GM15510 (cell line): ENCODE data around the gene SLC16A9.

Experiments
- POLR2A ChIP-seq: IDR thresholded peaks from 3 replicates; pipeline ENCODE4 v1.6.1; 2011; ENCODE audit warnings: borderline replicate concordance; ENCODE audit not compliant: insufficient read length; ENCODE audit errors: extremely low read depth

The SLC16A9 gene, protein sequence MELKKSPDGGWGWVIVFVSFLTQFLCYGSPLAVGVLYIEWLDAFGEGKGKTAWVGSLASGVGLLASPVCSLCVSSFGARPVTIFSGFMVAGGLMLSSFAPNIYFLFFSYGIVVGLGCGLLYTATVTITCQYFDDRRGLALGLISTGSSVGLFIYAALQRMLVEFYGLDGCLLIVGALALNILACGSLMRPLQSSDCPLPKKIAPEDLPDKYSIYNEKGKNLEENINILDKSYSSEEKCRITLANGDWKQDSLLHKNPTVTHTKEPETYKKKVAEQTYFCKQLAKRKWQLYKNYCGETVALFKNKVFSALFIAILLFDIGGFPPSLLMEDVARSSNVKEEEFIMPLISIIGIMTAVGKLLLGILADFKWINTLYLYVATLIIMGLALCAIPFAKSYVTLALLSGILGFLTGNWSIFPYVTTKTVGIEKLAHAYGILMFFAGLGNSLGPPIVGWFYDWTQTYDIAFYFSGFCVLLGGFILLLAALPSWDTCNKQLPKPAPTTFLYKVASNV

GRCh38 chr10:59709395-59710125 lies at the start of gene SLC16A9:
TSS of gene SLC16A9 (minus strand) at chr10:59709850. CDS start at chr10:59684291, 25,559 bp downstream.
- TF ChIP-seq POLR2A, result peak; percentile 38

DNA sequence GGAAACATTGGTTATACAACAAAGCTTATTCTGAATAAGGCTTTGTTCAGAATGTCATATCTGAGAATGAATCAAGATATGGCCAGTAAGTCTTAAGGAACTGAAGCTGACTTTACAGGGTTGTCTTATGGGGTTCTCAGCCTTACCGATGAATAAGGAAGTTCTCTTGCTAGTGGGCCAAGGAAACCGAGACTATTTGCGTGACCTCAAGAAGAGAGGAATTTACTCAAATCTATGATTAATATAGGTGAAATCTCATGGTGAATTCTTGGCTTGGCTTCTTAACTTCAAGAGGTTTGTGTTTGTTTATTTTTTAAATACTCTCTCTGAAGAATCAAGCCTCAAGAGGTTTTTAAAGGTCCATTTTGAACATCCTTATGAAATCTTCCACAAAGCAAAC lies 48.3 kb upstream of the SLC16A9 start:
- TF ChIP-seq POLR2A, result no peak

DNA sequence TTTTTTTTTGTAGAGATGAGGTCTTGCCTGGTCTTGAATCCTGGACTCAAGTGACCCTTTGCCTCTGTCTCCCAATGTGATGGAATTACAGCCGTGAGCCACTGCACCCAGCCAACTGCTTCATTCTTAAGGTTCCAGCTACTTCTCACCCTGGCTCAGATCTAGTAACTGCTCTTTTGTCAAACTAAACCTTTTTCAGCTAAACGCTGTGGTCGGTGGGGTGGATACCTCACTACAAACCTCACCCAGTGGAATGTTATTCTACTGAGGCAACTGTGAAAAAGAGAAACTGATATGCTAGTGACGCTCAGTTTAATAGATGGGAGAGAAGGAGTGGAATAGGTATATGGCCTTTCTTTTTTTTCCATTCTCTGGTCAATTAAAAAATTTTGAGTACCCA lies 45.3 kb upstream of the SLC16A9 start:
- no peak for TF ChIP-seq POLR2A

DNA sequence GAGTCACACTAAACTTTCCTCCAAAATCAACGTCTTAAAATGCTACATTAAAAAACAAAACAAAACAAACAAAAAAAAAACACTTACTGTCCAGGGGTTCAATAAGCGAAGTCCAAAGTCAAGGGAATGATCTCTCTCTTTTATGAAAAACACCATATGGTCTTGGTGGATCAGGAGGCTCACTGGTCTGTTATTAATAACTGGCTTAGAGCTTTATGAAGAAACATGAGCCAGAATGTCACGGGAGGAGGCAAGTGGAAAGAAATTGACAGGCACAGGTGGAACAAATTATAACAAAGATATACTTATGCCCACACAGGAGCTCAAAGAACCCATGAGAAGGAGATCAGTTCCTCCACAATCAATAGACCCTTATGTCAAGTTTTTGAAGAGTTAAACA lies 43.6 kb upstream of the SLC16A9 start, which contains the start of gene MRLN:
TSS of gene MRLN (minus strand) at position 189 of the 400 bp plus-strand sequence.
- no peak for TF ChIP-seq POLR2A

- TF ChIP-seq POLR2A, result no peak
Measured at GRCh38 chr10:59752278-59752940, 42.8 kb upstream of the SLC16A9 start.

- no peak for TF ChIP-seq POLR2A
Measured at GRCh38 chr10:59750155-59750945, 40.7 kb upstream of the SLC16A9 start.

- TF ChIP-seq POLR2A, result no peak
Measured at GRCh38 chr10:59748834-59749233, 39.2 kb upstream of the SLC16A9 start.

- no peak for TF ChIP-seq POLR2A
Measured at GRCh38 chr10:59745163-59745650, 35.6 kb upstream of the SLC16A9 start.

DNA sequence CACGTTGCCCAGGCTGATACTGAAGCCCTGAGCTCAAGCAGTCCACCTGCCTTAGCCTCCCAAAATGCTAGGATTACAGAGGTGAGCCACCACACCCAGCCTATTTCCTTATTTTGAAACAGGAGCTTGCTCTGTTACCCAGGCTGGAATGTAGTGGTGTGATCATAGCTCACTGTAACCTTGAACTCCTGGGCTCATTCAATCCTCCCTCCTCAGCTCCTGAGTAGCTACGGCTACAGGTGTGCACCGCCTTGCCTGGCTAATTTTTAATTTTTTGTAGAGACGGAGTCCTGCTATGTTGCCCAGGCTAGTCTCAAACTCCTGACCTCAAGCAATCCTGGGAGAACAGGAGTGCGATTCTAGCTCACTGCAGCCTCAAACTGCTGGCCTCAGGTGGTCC lies 31.9 kb upstream of the SLC16A9 start:
- no peak for TF ChIP-seq POLR2A

GRCh38 chr10:59741048-59741447 lies 31.4 kb upstream of the SLC16A9 start:
- no peak for TF ChIP-seq POLR2A

- no peak for TF ChIP-seq POLR2A
Measured at GRCh38 chr10:59736749-59737148, 27.1 kb upstream of the SLC16A9 start.

DNA sequence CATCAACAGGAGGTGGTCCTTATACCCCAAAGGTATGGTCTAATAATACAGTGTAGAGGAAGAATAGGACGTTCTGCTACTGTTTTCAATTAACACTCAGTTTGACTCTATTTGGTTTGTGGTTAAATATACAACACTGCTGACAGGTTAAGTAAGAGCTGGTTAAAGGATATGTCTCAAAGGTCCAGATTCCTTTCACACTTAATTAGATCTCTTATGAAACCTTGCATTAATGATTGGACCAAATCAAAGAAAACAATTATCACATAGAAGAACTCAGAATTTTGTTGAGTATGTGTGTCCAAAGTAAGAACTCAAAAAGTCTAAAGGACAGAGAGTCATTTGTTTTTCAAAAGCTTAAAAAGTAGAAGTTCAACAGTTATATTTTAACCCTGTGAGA lies 25.6 kb upstream of the SLC16A9 start:
- no peak for TF ChIP-seq POLR2A

DNA sequence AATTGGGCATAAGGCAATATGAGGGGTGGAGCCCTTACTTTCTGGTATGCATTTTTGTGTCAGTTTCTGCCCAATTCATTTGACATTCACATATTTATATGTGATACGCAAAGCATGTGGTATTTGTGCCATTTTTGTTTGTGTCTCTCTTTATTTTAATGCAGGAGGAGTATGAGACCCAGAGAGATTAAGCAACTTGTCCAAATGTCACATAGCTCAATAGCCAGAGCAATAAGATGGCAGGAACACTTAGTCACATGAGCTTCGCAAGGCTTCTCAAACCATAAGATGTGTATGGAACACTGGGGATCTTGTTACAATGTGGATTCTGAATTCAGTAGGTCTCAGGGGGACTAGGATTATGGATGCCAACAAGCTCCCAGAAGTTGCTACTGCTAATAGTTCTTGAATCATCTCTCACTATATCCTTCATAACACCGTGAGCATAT lies 24.4 kb upstream of the SLC16A9 start:
- TF ChIP-seq POLR2A, result no peak

- TF ChIP-seq POLR2A, result no peak
Measured at GRCh38 chr10:59724098-59724938, 14.7 kb upstream of the SLC16A9 start.

DNA sequence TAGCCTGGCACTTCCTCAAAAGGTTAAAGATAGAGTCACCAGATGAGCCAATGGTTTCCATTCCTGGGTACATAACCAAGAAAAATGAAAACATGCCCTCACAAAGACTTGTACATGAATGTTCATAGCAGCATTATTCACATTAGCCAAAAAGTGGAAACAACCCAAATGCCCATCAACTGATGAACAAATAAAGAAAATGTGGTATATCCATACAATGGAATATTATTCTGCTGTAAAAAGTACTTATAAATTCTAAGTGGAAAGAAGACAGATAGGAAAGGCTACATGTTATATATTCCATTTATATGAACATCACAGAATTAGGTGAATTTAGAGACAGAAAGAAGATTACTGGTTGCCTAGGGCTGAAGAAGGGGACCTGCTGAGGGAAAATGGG lies 10.7 kb upstream of the SLC16A9 start:
- TF ChIP-seq POLR2A, result no peak
